Activated CD8-positive, alpha-beta memory T cell treated with anti-CD3 and anti-CD28 coated beads, Interleukin-2, amount 50 U/mL, for 24 hours (primary cell): ENCODE measurements around the gene VSIG4.

Source experiments
- DNase-seq: peaks from one replicate; pipeline ENCODE4 v3.0.0-alpha.2; 2020; ENCODE audit errors: extremely low read depth

The VSIG4 gene

GRCh38 chrX:66024092-66024467, 15.8 kb downstream of the VSIG4 start:
- no peak for DNase-seq

- no peak for DNase-seq
These were observed 16.3 kb downstream of the VSIG4 start for GRCh38 chrX:66023385-66024091.

- DNase-seq, result no peak
These were observed 17.1 kb downstream of the VSIG4 start for GRCh38 chrX:66022632-66023384.

GRCh38 chrX:66021765-66022631, 17.9 kb downstream of the VSIG4 start:
- no peak for DNase-seq

GRCh38 chrX:66021401-66021764, 18.5 kb downstream of the VSIG4 start:
- DNase-seq, result no peak

- DNase-seq, result no peak
These were observed 19.1 kb downstream of the VSIG4 start for GRCh38 chrX:66020631-66021334.

- no peak for DNase-seq
These were observed 19.9 kb downstream of the VSIG4 start for GRCh38 chrX:66019974-66020373.

GRCh38 chrX:66019310-66019652, 20.6 kb downstream of the VSIG4 start:
- DNase-seq, result no peak

GRCh38 chrX:66018585-66019309, 21.1 kb downstream of the VSIG4 start:
- no peak for DNase-seq

- DNase-seq, result no peak
These were observed 22.2 kb downstream of the VSIG4 start for GRCh38 chrX:66017659-66018170.

GRCh38 chrX:66016905-66017658, 22.8 kb downstream of the VSIG4 start:
- no peak for DNase-seq

GRCh38 chrX:66015900-66016689, 23.8 kb downstream of the VSIG4 start:
- DNase-seq, result no peak

- DNase-seq, result no peak
These were observed 24.6 kb downstream of the VSIG4 start for GRCh38 chrX:66015152-66015831.

- no peak for DNase-seq
These were observed 25.3 kb downstream of the VSIG4 start for GRCh38 chrX:66014556-66014955.

- no peak for DNase-seq
These were observed 25.8 kb downstream of the VSIG4 start for GRCh38 chrX:66014084-66014483.

- no peak for DNase-seq
These were observed 26.6 kb downstream of the VSIG4 start for GRCh38 chrX:66013194-66013816.

GRCh38 chrX:66012094-66012534, 27.8 kb downstream of the VSIG4 start:
- no peak for DNase-seq

- no peak for DNase-seq
These were observed 30.5 kb downstream of the VSIG4 start for GRCh38 chrX:66009231-66009845.
